Activated CD8-positive, alpha-beta memory T cell treated with anti-CD3 and anti-CD28 coated beads, Interleukin-2, amount 50 U/mL, for 4 hours (primary cell): ENCODE data around the gene GPR148.

Experiments used
- DNase-seq: peaks from one replicate; pipeline ENCODE4 v3.0.0-alpha.2; 2020

Gene GPR148

DNA sequence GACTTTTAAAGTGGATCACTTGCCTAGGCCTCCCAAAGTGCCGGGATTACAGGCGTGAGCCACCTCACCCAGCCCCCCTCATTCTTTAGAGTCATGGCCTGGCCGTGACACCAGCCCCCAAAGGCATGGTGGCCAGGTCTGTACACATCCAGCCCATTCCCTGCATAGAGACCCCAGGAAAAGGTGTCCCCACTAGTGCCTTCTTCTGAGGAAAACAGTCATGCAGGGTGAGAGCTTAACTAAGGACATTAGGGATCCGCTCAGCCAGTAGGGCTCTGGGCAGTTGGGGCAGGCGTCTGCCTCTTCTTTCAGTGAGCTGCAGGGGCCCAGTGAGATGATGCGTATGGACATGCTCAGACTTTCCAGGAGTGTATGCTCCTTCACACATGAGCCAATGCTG lies 20.8 kb downstream of the GPR148 start:
- no peak for DNase-seq

GRCh38 chr2:130754811-130755210 lies 25.9 kb downstream of the GPR148 start:
- DNase-seq = no peak

DNA sequence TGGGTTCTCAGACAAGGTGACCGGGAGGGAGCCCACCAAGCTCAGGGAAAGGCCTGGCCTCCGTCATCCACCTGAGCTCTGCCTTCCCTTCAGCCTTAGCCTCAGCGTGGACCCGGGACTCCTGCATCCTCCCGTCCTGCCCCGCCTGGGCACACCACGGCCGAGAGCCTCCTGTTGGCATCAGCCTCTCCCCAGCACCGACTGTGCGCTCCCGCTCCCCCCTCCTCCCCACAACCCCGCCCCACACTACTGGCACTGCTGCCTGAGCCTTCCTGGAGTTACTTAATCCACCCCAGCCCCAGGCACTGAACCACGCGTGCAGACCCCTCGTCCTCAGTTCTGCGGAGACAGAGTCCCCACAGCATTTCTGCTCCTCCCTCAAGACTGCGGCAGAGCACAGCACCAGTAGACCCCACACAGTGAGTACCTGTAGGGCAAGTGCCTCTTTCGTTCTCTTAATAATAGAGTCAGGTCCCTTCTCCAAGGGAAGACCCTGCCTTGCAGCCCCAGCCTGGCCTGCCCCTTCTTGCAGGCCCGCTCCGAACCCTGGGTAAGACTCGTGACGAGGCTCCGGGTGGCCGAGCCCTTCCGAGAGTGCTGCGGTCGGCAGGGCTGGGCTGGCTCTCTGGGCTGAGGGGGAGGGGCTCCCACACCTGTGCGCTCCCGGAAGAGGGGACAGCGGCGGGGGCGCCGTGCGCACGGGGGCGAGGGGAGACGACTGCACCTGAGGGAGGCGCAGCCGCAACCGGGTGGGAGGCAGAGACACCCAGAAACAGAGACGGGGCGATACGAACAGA lies 26.6 kb downstream of the GPR148 start, which contains the start of gene AMER3:
Gene AMER3, plus strand, starts transcription at position 285 of the 797 bp plus-strand sequence. CDS start 6,533 bp downstream, outside the sequence.
- no peak for DNase-seq

DNA sequence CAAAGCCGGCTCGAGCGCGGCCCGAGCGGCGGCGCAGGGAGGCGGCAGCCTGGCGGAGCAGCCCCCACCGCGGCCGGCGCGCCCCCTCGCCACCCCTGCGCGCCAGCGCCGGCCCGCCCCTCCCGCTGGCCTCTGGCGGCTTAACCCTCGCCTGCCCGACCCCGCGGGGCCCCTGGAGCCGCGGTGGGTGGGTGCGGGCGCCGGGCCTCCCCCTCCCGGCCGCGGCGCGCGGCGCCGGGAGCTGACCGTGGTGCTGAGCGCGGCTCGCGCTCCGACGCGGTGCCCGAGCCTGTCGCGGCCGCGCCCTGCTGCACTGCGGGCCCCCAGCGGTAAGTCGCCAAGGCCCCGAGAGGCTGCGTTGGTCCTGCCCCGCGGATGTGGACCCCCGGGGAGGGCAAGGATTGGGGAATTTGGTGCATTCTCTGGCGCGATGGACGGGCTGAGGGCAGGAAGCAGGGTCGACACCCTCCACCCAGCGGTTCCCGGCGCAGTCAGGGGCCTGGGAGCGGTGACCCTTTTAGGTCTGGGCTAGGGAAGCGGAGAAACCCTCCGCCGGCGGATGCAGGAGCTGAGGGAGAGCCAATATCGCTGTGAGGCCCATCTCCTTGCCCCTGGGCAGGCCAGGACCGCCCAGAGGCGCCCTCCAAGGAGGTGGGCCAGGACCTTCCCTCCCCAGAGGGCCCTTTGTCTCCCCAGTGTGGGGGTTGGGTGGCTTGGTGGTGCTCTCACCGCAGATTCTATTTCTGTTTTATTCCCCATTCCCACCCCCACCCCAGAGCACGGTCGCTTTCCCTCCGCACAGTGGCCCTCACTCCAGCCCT lies 27.4 kb downstream of the GPR148 start:
- DNase-seq = no peak

- no peak for DNase-seq
Measured at GRCh38 chr2:130756874-130757668, 28.2 kb downstream of the GPR148 start.

- DNase-seq = no peak
Measured at GRCh38 chr2:130759906-130760753, 31.3 kb downstream of the GPR148 start.

DNA sequence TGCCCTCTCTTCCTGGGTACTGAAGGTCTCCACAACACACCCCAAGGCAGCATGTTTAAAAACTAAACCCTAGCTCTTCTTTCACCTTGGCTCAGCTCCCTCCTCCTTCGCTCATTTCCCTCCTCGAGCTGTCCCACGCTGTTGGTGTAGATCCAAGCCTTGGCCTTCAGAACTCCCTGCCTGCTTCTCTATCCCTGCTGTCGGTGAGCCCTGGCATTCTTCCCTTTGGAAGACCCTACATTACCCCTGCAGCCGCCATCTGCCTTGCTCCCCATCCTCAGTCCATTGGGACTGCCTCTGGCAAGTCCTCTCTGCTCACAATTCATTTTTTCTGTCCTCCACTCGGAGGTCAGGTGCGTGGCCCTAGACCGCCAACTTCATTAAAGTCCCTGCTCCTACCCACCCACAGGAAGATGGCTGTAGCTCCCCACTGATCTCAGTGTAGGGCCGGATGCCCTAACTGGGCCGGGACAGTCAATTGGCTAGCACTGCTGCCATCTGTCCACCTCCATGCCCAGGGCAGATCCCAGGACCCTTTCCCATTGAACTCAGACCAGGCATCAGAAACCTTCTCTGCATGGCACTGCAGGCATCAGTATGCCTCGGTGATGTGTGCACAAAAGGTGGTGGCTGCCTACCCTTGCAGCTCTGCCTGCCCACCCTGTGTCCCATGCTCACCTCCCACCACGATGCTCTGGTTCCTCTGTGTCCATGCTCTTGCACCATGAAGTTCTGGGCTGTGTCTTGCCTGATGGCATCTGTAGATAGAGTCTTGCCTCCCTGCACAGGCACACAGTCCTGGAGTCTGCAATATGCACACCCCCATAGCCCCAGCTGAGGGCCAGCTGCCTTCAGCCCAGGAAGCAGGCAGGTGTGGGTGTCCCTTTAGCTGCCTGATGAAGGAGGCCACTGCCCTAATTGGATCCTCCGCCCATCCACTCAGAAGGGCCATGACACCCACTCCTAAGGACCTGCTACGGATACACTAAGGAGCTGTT lies 32.2 kb downstream of the GPR148 start:
- no peak for DNase-seq

DNA sequence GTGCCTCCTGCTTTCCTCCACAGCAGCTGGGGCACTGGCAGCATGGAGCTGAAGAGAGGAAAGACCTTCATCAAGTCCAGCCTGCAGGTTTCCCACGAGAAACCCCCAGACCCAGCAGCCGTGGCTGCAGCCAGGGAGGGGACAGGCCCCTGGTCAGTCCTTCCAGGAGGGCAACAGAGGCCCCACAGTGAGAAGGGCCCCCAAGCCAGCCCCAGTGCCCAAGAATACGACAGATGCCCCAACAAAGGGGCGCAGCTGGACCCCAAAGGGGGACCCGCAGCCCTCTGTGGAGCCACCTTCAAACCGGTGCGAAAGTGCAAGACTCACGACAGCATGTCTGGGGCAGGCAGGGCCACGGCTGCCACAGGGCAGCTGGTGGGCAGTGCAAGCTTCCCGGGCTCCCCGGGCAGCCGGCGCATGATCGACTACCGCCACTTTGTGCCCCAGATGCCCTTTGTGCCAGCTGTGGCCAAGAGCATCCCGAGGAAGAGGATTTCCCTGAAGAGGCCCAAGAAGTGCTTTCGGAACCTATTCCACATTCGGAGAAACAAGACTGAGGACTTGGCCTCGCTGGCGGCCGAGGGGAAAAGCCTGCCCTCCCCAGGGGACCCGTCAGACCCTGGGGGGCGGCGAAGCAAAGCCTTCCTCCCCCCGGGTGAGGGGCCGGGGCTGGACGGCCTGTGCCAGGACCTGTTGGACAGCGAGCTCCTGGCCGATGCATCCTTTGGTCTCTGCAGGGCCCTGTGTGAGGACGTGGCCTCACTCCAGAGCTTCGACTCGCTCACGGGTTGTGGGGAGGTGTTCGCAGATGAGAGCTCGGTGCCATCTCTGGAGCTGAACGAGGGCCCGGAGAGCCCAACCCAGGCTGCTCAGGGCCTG lies 33.4 kb downstream of the GPR148 start:
- no peak for DNase-seq

DNA sequence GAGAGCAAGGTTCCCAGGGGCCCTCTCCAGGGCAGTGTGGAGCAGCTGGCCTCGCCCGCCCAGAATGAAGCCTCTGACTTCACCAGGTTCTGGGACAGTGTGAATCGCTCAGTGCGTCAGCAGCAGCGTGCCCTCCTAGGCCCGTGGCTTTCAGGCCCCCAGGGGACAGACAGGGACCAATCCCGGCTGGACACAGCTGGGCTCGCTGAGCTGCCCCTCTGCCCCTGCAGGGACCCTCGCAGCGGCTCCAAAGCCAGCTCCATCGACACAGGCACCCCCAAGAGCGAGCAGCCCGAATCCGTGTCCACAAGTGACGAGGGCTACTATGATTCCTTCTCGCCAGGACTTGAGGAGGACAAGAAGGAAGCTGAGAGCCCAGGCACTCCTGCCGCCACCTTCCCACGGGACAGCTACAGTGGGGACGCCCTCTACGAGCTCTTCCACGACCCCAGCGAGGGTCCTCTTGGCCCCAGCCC lies 34.1 kb downstream of the GPR148 start:
- DNase-seq = no peak

- DNase-seq = no peak
Measured at GRCh38 chr2:130763405-130763804, 34.5 kb downstream of the GPR148 start.

GRCh38 chr2:130764035-130764820 lies 35.4 kb downstream of the GPR148 start:
- DNase-seq = no peak

- DNase-seq = no peak
Measured at GRCh38 chr2:130764821-130765115, 35.9 kb downstream of the GPR148 start.

DNA sequence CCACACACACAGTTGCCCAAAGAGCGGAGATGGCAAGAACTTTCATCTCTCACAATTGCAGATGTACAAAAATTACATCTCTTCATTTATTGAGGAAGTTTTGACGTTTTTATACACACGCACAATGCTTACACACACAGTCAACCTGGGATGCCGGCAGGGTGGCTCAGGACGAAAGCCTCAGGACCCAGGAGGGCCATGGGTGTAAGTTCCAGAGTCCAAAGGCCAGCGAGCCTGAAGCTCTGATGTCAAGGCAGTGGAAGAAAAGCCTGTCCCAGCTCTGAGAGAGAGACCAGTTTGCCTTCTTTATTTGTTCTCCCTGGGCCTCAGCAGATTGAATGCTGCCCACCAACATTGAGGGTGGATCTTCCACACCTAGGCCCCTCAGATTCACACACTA lies 36.6 kb downstream of the GPR148 start:
- DNase-seq = no peak

GRCh38 chr2:130766037-130766436 lies 37.2 kb downstream of the GPR148 start:
- no peak for DNase-seq

DNA sequence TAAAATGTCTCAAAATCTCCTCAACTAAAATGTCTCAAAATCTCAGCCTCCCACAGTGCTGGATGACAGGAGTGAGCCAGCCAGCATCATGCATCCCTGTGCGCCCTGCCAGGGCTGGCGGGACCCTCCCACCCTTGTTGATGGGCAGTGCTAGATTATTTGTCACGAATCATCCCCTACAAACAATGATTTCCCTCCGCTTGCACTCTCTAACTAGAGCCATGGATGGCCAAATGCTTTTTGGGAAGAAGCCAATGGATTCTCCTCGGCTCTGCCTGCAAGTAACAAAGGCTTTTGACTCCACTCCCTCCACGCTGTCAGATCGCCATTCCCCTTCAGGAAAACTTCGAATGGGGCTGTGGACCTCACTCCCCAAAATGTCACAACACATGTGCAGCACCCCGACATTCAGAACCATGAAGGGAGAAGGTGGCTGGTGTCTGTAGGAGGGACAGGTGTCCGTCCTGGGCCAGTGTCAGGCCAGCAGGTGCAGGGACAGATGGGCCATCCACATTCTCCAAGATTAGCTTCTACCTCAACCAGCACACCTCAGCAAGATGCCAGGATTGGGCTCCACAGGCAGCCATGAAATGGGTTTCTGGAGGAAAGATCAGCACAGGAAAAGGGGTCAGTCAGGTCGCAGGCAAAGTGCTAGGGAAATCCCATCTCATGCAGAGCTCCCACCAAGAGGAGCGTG lies 38.0 kb downstream of the GPR148 start:
- DNase-seq = no peak

- DNase-seq = no peak
Measured at GRCh38 chr2:130767408-130767775, 38.5 kb downstream of the GPR148 start.

DNA sequence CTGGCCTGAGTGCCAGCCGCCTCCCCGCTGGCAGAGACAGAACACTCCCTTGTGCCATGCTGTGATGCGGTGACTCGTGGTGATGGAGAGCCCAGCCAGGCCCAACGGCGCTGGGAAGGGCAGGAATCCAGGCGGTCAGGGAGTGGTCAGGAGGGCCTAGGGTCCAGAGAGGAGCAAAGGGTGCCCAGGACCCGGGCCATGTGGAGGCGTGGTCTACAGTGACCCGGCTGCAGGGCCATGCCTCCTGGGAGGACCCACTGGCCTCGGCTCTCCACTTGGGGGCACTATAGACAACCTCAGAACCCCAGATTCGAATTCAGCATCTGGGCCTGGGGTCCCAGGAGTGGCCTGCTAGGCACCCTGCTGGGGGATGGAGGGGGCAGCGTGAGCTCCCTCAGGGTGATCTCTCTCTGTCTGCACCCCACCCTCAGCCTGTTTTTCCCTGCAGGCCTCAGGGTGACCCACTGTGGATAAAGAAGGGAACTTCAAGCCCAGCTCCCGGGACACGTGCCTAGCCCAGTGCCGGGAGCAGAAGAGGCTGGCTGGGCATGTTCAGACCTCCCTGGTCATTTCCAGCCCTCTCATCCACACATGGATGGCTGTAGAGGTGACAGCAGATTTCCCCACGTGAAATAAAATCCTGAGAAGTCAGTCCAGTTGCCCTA lies 39.5 kb downstream of the GPR148 start:
- no peak for DNase-seq

DNA sequence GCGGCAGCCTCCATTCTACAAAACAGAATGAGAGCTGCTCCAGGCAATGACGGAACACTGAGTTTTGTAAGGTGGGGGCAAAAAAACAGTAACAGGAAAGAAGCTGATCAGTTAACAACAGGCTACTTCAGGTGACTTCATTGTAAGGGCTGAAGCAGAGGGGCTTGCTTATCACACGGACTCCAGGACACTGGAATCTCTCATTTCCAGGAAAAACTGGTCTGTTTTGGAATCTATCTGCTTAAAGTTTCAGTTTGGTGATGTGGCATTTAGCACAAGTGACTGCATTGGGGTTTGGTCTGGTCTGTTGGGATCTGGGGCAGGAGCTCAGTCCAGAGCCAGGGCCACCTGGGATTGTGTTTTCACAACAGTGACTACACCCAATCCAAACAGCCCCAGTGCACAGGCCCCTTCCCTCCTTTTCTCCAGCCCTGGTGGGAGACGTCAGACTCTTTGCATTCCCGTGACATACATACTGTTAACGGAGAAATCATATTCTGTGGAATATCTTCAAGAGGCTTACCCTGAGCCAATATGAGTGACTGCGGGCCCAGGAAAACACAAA lies 40.6 kb downstream of the GPR148 start:
- DNase-seq = no peak
